Measurements from ENCODE around the gene CACNA2D2. TPM values are rescaled to one million over a fixed set of nuclear protein-coding genes. Genes with fewer than 3 reads are reported as not detected.
A peak's percentile ranks its signal among the peaks of the same experiment; 100 is the strongest.

CACNA2D2 gene
- total RNA-seq (2016; rRNA removed; fragmentation: Illumina TruSeq; extraction: Trizol) (not detected in 2 replicates), polyA plus RNA-seq (2011; rRNA removed) (not detected in 2 replicates), polyA minus RNA-seq (2011; rRNA and poly(A)+ RNA removed; ENCODE audit: low replicate concordance) (0.02 TPM in 1 of 2 replicates, not detected in the other), Bru-seq, nascent RNA (percentile 2 among the genes with signal in this experiment), BruChase-seq, experiment 1, labeled RNA remaining after a 6-hour chase (percentile 3 among the genes with signal in this experiment), BruChase-seq, experiment 2, labeled RNA remaining after a 2-hour chase (percentile 4 among the genes with signal in this experiment)
- total RNA-seq (2016; cell fraction: cytosol; rRNA removed; fragmentation: Illumina TruSeq; extraction: Trizol; ENCODE audit: low read depth): not detected in 2 replicates
- not detected in 2 replicates for total RNA-seq (2016; cell fraction: insoluble cytoplasmic fraction; rRNA removed; fragmentation: Illumina TruSeq; extraction: Trizol)
- total RNA-seq (2016; cell fraction: membrane; rRNA removed; fragmentation: Illumina TruSeq; extraction: Trizol): not detected in 2 replicates
- not detected in 2 replicates for total RNA-seq (2016; cell fraction: nucleus; rRNA removed; fragmentation: Illumina TruSeq; extraction: Trizol)
- 0.01 TPM in 1 of 2 replicates, not detected in the other for polyA plus RNA-seq (2011; cell fraction: cytosol; rRNA removed)
- 0.05 TPM in 1 of 2 replicates, not detected in the other for polyA plus RNA-seq (2011; cell fraction: nucleus; rRNA removed)
- polyA plus RNA-seq (2012): 0.07 and 0.15 TPM in 2 replicates
- polyA plus RNA-seq (2016; cell fraction: cytosol; fragmentation: Illumina TruSeq; extraction: Trizol; ENCODE audit: low read depth): not detected in 2 replicates
- polyA plus RNA-seq (2016; cell fraction: insoluble cytoplasmic fraction; fragmentation: Illumina TruSeq; extraction: Trizol; ENCODE audit: low read depth): 0.19 TPM in 1 of 2 replicates, not detected in the other
- polyA plus RNA-seq (2016; cell fraction: membrane; fragmentation: Illumina TruSeq; extraction: Trizol; ENCODE audit: low read depth): not detected in 2 replicates
- not detected in 2 replicates for polyA plus RNA-seq (2016; cell fraction: nucleus; fragmentation: Illumina TruSeq; extraction: Trizol; ENCODE audit: insufficient read depth, low read depth)
- not detected in 2 replicates for polyA minus RNA-seq (2011; cell fraction: cytosol; rRNA and poly(A)+ RNA removed)
- not detected in 2 replicates for polyA minus RNA-seq (2011; cell fraction: nucleus; rRNA and poly(A)+ RNA removed)
- long read RNA-seq, experiment 1: 0 reads
- long read RNA-seq, experiment 2: 0 reads

DNA sequence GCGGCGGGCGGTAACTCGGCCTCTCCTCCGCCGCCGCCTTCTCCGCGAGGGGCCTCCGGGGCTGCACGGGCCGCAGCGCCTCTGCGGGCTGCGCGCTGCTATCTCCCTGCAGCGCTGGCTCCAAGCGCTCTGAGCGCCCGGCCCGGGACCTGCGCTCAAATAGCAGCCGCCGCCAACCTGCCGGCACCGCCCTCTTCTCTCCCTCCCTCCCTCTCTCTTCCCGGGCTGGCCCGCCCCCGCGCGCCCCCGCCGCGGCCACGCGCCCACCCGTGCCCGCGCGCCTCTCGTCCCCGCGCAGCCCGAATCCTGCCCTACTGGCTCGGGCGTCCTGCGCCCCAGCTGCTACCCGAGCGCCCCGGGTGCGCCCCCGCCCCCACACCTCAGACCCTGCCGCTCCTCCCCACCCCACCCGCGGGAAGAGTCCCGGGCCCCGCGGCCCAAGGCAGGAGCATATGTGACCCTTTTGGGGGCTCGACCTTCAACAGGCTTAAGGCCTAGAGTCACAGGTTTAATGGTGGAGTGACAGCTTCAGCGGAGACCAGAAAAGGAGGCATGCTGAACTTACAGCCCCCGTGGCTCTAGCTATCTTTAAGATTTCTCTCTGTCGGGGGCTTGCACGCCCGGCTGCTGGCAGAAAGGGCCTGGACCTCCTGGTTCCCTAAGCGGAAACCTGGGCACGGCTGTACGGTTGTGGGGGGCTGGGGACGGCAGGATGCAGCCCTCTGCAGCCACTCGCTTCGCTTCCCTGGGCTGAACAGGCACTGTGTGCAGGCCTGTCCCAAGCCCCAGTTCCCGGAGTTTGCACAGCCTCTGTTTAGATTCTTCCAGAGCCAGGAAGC, at the start of gene CACNA2D2:
TSS of gene CACNA2D2 (minus strand) at position 131 of the 839 bp plus-strand sequence. CDS start 211 bp downstream, outside the sequence.
- peak; percentile 71 for ATAC-seq
- H3K9me3 ChIP-seq (ENCODE audit: low read length): no peaks in the 10 kb centered on the region
- H3K36me3 ChIP-seq (replicated peaks in 1 of 2; ENCODE audit: control insufficient read depth in 1 of 2, insufficient read depth in 2 of 2, low read length in 2 of 2): no peaks in the 10 kb centered on the region
- 13% methylated on average over 5 of the region's 71 CpGs for WGBS (ENCODE audit: low lambda C conversion rate)
- ChIA-PET POLR2A (no interaction called here), CTCF (ENCODE audit: low intra/inter-chr PET ratio, low total read pairs) (no interaction called here)
- H3K9ac ChIP-seq (ENCODE audit: insufficient read depth, low read depth, low read length): no peak within 1 kb of the TSS
- peaks cover 13 to 61% of the 10 kb centered on the region in 2 experiments; a peak in 4 of 5 replicates for H3K27me3 ChIP-seq (ENCODE audit: control insufficient read depth in 1 of 2, insufficient read depth in 2 of 2, low read length in 2 of 2)
- H3K79me2 ChIP-seq (ENCODE audit: insufficient read depth, low read length): no peaks in the 10 kb centered on the region
- H3K4me3 ChIP-seq (replicated peaks in 1 of 3; ENCODE audit: insufficient read depth in 1 of 3, low read depth in 2 of 3, low read length in 3 of 3): peak within 1 kb of the TSS in 1 of 3 experiments; percentile 46; a peak in 3 of 6 replicates
- no TSS peak for BruUV-seq (replicated peaks)
- no peak for DNase-seq (ENCODE audit: low spot score)
- peak within 1 kb of the TSS; percentile 32 for H3K4me2 ChIP-seq (ENCODE audit: low read depth, low read length)
- in situ Hi-C loops (cut with HindIII; ENCODE audit: extremely low pct_ligation_motif_present, low pct_unique_long_range_greater_than_20kb): no loop called here
- no peak for FAIRE-seq
- TF ChIP-seq MEIS2 (CRISPR knock-in tag; IDR thresholded peaks at IDR 0.05) (no peak), ISX (CRISPR knock-in tag; conservative IDR thresholded peaks at IDR 0.05) (no peak), ZNF572 (CRISPR knock-in tag; IDR thresholded peaks at IDR 0.05) (no peak), HNRNPLL (IDR thresholded peaks at IDR 0.05; ENCODE audit: low read depth, low read length, poor library complexity, severe bottlenecking) (peak; percentile 41), SIX1 (CRISPR knock-in tag; IDR thresholded peaks at IDR 0.05; ENCODE audit: borderline replicate concordance) (no peak), ZNF747 (CRISPR knock-in tag; IDR thresholded peaks at IDR 0.05; ENCODE audit: borderline replicate concordance) (no peak), ZNF33B (CRISPR knock-in tag; IDR thresholded peaks at IDR 0.05) (no peak)
- TF ChIP-seq, protein P1, sequence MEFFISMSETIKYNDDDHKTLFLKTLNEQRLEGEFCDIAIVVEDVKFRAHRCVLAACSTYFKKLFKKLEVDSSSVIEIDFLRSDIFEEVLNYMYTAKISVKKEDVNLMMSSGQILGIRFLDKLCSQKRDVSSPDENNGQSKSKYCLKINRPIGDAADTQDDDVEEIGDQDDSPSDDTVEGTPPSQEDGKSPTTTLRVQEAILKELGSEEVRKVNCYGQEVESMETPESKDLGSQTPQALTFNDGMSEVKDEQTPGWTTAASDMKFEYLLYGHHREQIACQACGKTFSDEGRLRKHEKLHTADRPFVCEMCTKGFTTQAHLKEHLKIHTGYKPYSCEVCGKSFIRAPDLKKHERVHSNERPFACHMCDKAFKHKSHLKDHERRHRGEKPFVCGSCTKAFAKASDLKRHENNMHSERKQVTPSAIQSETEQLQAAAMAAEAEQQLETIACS (CRISPR knock-in tag; IDR thresholded peaks at IDR 0.05): peak; percentile 68
- intact Hi-C loops (cut with micrococcal nuclease; ENCODE audit: unreplicated experiment): no loop called here
- no peak within 1 kb of the TSS for H2AFZ ChIP-seq (ENCODE audit: low read length)
- H3K27ac ChIP-seq (ENCODE audit: extremely low read length, insufficient read depth, low read length): no peak within 1 kb of the TSS
- H4K20me1 ChIP-seq (ENCODE audit: insufficient read depth, low read length): peaks cover 2% of the 10 kb centered on the region; the same call in 1 of the 2 replicates
- H3K4me1 ChIP-seq (ENCODE audit: insufficient read depth, low read length): no peaks in the 10 kb centered on the region

Data from HepG2 (cell line).